SK-N-SH treated with all-trans-retinoic acid at 6 μM for 48 hours (cell line): ENCODE results near the gene PDZK1IP1.

ENCODE experiments used
- ATAC-seq: fragments of 200-7000 bp; cut with Tn5 transposase; 3 replicates; pipeline ENCODE4 v1.9.1; 2020; ENCODE audit warnings: mild to moderate bottlenecking, moderate library complexity
- ARNTL ChIP-seq: fragments of 450-650 bp; formaldehyde crosslinking; IDR thresholded peaks from 2 replicates; pipeline ENCODE4 v1.5.0; 2020; ENCODE audit warnings: low read depth, mild to moderate bottlenecking, moderate library complexity, borderline replicate concordance
- BACH2 ChIP-seq: fragments of 250-450 bp; sonication (Bioruptor Pico); IDR thresholded peaks from 2 replicates; pipeline ENCODE4 v1.9.0; 2021; ENCODE audit warnings: mild to moderate bottlenecking, borderline replicate concordance
- CREB5 ChIP-seq: fragments of 250-450 bp; sonication (Bioruptor Pico); IDR thresholded peaks from 2 replicates; pipeline ENCODE4 v1.5.1; 2020; ENCODE audit warnings: low read depth, mild to moderate bottlenecking, moderate library complexity
- CSDC2 ChIP-seq: fragments of 250-450 bp; sonication (Bioruptor Pico); IDR thresholded peaks from 2 replicates; pipeline ENCODE4 v1.5.0; 2020; ENCODE audit warnings: mild to moderate bottlenecking, moderate library complexity
- ESRRG ChIP-seq: fragments of 250-450 bp; sonication (Bioruptor Pico); IDR thresholded peaks from 2 replicates; pipeline ENCODE4 v1.6.1; 2021; ENCODE audit warnings: mild to moderate bottlenecking
- ISL1 ChIP-seq: fragments of 250-450 bp; sonication (Bioruptor Pico); IDR thresholded peaks from 2 replicates; pipeline ENCODE4 v2.1.2; 2022; ENCODE audit warnings: mild to moderate bottlenecking, moderate library complexity
- OSR1 ChIP-seq: fragments of 250-450 bp; sonication (Bioruptor Pico); IDR thresholded peaks from 2 replicates; pipeline ENCODE4 v1.8.0; 2022; ENCODE audit warnings: moderate library complexity, mild to moderate bottlenecking, inconsistent platforms
- PATZ1 ChIP-seq: fragments of 250-450 bp; sonication (Bioruptor Pico); IDR thresholded peaks from 2 replicates; pipeline ENCODE4 v1.8.0; 2020; ENCODE audit warnings: mild to moderate bottlenecking, moderate library complexity, borderline replicate concordance
- POU6F1 ChIP-seq: fragments of 250-450 bp; sonication (Bioruptor Pico); IDR thresholded peaks from 2 replicates; pipeline ENCODE4 v1.8.0; 2021; ENCODE audit warnings: low read depth, mild to moderate bottlenecking, moderate library complexity, borderline replicate concordance
- PPARA ChIP-seq: fragments of 250-450 bp; sonication (Bioruptor Pico); IDR thresholded peaks from 2 replicates; pipeline ENCODE4 v1.5.0; 2020; ENCODE audit warnings: mild to moderate bottlenecking, borderline replicate concordance
- RARB ChIP-seq: fragments of 250-450 bp; sonication (Bioruptor Pico); IDR thresholded peaks from 2 replicates; pipeline ENCODE4 v1.8.0; 2021; ENCODE audit warnings: mild to moderate bottlenecking, moderate library complexity
- SNAI2 ChIP-seq: fragments of 250-450 bp; sonication (Bioruptor Pico); IDR thresholded peaks from 2 replicates; pipeline ENCODE4 v1.5.0; 2020; ENCODE audit warnings: mild to moderate bottlenecking, moderate library complexity
- TOX ChIP-seq: fragments of 250-450 bp; sonication (Bioruptor Pico); IDR thresholded peaks from 2 replicates; pipeline ENCODE4 v1.8.0; 2021; ENCODE audit warnings: mild to moderate bottlenecking, moderate library complexity, borderline replicate concordance
- TSHZ2 ChIP-seq: fragments of 250-450 bp; sonication (Bioruptor Pico); IDR thresholded peaks from 2 replicates; pipeline ENCODE4 v1.5.0; 2020; ENCODE audit warnings: mild to moderate bottlenecking, moderate library complexity
- ZC3H10 ChIP-seq: fragments of 250-450 bp; sonication (Bioruptor Pico); IDR thresholded peaks from 2 replicates; pipeline ENCODE4 v1.5.1; 2021; ENCODE audit warnings: mild to moderate bottlenecking, moderate library complexity
- ZFP3 ChIP-seq: fragments of 250-450 bp; sonication (Bioruptor Pico); IDR thresholded peaks from 2 replicates; pipeline ENCODE4 v1.5.0; 2020; ENCODE audit warnings: mild to moderate bottlenecking, moderate library complexity
- ZNF565 ChIP-seq: fragments of 450-650 bp; formaldehyde crosslinking; conservative IDR thresholded peaks from 2 replicates; pipeline ENCODE4 v1.5.0; 2020; ENCODE audit warnings: low read depth, mild to moderate bottlenecking, moderate library complexity
- ZNF70 ChIP-seq: fragments of 450-650 bp; formaldehyde crosslinking; IDR thresholded peaks from 2 replicates; pipeline ENCODE4 v1.5.0; 2020; ENCODE audit warnings: mild to moderate bottlenecking, moderate library complexity
- ZNF8 ChIP-seq: fragments of 450-650 bp; formaldehyde crosslinking; IDR thresholded peaks from 2 replicates; pipeline ENCODE4 v1.5.0; 2020; ENCODE audit warnings: mild to moderate bottlenecking, moderate library complexity
- TF ChIP-seq, protein P1 (sequence below): fragments of 250-450 bp; sonication (Bioruptor Pico); IDR thresholded peaks from 2 replicates; pipeline ENCODE4 v1.5.1; 2021; ENCODE audit warnings: mild to moderate bottlenecking, moderate library complexity

PDZK1IP1 gene

GRCh38 chr1:47229886-47230691, 40.3 kb upstream of the PDZK1IP1 start (continued):
- TF ChIP-seq CREB5 (CRISPR knock-in tag) = no peak
- TF ChIP-seq ESRRG (CRISPR knock-in tag) = no peak
- no peak for TF ChIP-seq ISL1 (CRISPR knock-in tag)
- no peak for TF ChIP-seq SNAI2 (CRISPR knock-in tag)
- no peak for TF ChIP-seq ZNF565 (CRISPR knock-in tag)
- no peak for TF ChIP-seq CSDC2

GRCh38 chr1:47229031-47229885, 39.4 kb upstream of the PDZK1IP1 start:
- ATAC-seq = no peak
- TF ChIP-seq ZFP3 (CRISPR knock-in tag) (no peak), TSHZ2 (CRISPR knock-in tag) (no peak), ISL1 (CRISPR knock-in tag) (no peak), BACH2 (CRISPR knock-in tag) (no peak), SNAI2 (CRISPR knock-in tag) (no peak), RARB (CRISPR knock-in tag) (no peak), ZNF8 (no peak), POU6F1 (no peak), CREB5 (CRISPR knock-in tag) (no peak), ZNF565 (CRISPR knock-in tag) (no peak), ZC3H10 (CRISPR knock-in tag) (no peak), PATZ1 (CRISPR knock-in tag) (no peak), OSR1 (CRISPR knock-in tag) (no peak), CSDC2 (no peak), ZNF70 (CRISPR knock-in tag) (no peak), ARNTL (CRISPR knock-in tag) (no peak), ESRRG (CRISPR knock-in tag) (no peak), PPARA (no peak), TOX (CRISPR knock-in tag) (no peak)
- TF ChIP-seq, protein P1, sequence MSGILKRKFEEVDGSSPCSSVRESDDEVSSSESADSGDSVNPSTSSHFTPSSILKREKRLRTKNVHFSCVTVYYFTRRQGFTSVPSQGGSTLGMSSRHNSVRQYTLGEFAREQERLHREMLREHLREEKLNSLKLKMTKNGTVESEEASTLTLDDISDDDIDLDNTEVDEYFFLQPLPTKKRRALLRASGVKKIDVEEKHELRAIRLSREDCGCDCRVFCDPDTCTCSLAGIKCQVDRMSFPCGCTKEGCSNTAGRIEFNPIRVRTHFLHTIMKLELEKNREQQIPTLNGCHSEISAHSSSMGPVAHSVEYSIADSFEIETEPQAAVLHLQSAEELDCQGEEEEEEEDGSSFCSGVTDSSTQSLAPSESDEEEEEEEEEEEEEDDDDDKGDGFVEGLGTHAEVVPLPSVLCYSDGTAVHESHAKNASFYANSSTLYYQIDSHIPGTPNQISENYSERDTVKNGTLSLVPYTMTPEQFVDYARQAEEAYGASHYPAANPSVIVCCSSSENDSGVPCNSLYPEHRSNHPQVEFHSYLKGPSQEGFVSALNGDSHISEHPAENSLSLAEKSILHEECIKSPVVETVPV (CRISPR knock-in tag) = no peak
- TF ChIP-seq, all 23 proteins: peak for 0
